GM19463 (cell line): Measurements from ENCODE around the gene TSTD1.
"Not testable (repeated sequence)": the region's sequence is repeated elsewhere in the genome, so short reads cannot be mapped to it uniquely, and the experiment has no call there.

ENCODE experiments used
- ATAC-seq: cut with Tn5 transposase; IDR thresholded peaks from one replicate; pipeline ENCODE4 v1.9.1; 2021; ENCODE audit warnings: mild to moderate bottlenecking, moderate library complexity; ENCODE audit not compliant: unreplicated experiment

TSTD1 gene

GRCh38 chr1:161037661-161038522 is 872 bp downstream of the TSTD1 start:
- ATAC-seq, result no peak

GRCh38 chr1:161033751-161034150 is 5.0 kb downstream of the TSTD1 start:
- ATAC-seq, result no peak

DNA sequence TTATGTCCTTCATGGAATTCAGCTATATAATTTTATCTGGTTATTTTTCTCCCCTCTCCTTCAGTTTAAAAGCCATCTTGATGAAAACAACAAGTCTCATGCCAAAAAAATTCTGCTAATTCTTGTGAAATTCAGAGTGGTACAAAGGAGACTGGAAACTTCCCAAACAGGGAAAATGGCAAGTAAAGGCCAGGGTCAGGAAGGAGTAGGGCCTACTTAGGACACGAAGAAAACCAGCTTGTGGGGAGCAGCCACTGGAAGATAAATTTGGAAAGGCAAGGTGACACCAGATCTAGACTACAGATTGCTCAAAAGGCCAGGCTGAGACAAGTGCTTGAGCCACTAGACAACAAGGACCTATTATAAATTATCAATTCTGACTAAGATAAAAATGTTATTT is 6.4 kb downstream of the TSTD1 start:
- no peak for ATAC-seq

DNA sequence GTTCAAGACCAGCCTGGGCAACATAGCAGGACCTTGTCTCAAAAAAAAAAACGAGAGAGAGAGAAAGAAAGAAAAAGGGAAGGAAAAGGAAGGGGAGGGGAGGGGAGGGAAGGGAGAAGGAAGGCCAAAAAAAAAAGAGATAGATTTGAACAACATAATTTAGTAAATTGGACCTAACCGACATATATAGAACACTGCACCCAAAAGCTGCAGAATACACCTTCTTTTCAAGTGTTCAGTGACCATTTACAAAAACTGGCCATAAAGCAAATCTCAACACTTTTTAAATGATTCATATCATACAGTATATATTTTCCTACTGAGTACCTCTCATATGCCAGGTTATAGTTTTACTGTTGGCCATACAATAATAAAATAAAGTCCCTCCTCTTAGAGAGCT is 6.9 kb downstream of the TSTD1 start:
- no peak for ATAC-seq

GRCh38 chr1:161029466-161029865 is 9.3 kb downstream of the TSTD1 start:
- not testable (repeated sequence) for ATAC-seq

GRCh38 chr1:161026954-161027353 is 11.8 kb downstream of the TSTD1 start:
- not testable (repeated sequence) for ATAC-seq

DNA sequence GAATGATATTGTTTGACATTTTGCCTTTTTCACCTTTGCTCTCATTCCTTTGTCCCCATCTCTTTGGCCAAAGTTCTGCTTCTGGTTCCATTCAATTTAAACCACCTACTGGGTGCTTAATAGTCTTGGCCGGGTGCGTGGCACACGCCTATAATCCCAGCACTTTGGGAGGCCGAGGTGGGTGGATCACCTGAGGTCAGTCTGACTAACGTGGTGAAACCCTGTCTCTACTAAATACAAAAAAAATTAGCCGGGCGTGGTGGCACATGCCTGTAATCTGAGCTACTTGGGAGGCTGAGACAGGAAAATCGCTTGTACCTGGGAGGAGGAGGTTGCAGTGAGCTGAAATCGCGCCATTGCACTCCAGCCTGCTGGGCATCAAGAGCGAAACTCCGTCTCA is 16.3 kb downstream of the TSTD1 start:
- ATAC-seq, result not testable (repeated sequence)

GRCh38 chr1:161021970-161022353 is 16.8 kb downstream of the TSTD1 start:
- ATAC-seq, result no peak

GRCh38 chr1:161021165-161021969 is 17.4 kb downstream of the TSTD1 start:
- peak; percentile 91 for ATAC-seq

- peak; percentile 35 for ATAC-seq
These were observed 18.1 kb downstream of the TSTD1 start, which contains the start of gene F11R for GRCh38 chr1:161020509-161021164. F11R (minus strand) TSS chr1:161021152; CDS start chr1:161021073, 79 bp downstream.

DNA sequence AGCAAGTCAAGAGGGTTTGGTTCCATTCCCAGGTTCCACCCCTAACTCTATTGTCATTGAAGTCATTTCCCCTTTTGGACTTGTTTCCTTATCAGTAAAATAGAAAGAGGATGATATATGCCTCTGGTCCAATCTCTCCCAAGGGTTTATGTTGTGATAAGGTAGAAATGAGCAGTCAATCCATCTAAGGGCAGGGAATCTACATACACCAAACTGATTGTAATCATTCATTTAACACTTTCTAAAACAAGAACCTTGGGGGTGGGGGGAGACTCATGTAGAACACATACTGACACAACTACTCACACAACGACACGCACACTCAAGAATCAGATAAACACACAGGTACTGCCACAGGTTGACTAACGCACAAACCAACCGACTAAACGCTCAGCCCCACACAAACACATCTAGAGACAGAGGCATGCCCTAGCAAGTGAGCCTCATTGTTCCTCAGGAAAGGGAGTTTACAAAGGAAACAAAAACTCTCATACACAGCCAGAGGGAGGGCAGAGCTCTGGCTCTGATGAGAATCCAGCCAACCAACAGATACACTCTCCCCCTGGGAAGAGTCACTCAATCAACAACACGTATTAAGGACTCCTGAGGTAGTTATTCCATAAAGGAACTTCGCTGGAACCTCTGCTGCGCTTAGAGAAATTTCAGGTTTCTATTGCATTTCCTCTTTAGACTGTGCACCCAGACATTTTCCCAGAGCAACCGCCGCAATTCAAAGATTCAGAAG is 18.8 kb downstream of the TSTD1 start:
- ATAC-seq, result no peak

DNA sequence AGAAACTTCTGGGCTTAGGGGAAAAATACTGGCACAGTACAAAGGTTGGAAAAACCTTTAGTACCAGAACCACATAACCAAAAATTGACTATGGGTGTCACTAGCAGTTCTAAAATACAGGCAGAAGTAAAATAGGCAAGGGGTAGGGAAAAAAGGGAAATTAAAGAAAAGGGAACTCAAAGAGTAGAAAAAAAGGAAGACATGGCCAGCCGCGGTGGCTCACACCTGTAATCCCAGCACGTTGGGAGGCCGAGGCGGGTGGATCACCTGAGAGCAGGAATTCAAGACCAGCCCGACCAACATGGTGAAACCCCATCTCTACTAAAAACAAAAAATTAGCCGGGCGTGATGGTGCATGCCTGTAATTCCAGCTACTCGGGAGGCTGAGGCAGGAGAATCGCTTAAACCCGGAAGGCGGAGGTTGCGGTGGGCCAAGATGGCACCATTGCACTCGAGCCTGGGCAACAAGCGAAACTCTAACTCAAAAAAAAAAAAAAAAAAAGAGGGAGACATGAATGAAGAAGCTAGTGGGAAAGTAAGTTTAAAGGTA is 19.6 kb downstream of the TSTD1 start:
- not testable (repeated sequence) for ATAC-seq

DNA sequence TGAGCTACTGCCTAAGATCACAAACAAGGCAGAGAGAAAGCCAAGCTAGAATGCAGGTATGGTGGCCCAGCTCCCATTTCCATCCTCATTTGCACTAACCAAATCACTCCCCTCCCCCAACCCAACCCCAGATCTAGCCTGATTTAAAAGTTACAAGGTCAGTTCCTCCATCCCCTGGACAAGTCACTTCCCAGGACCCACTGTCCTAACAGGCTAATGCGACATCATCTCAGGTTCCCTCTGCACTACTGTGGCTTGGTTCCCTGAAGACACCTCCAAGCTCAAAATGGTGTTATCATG is 20.2 kb downstream of the TSTD1 start:
- ATAC-seq, result no peak

GRCh38 chr1:161017756-161018630 is 20.8 kb downstream of the TSTD1 start:
- no peak for ATAC-seq

DNA sequence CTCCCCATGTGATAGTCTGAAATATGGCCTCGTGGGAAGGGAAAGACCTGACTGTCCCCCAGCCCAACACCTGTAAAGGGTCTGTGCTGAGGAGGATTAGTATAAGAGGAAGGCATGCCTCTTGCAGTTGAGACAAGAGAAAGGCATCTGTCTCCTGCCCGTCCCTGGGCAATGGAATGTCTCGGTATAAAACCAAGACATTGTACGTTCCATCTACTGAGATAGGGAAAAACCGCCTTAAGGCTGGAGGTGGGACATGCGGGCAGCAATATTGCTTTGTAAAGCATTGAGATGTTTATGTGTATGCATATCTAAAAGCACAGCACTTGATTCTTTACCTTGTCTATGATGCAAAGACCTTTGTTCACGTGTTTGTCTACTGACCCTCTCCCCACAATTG is 21.6 kb downstream of the TSTD1 start:
- ATAC-seq, result not testable (repeated sequence)

- ATAC-seq, result not testable (repeated sequence)
These were observed 22.1 kb downstream of the TSTD1 start for GRCh38 chr1:161016683-161017082.

GRCh38 chr1:161013488-161014230 is 25.1 kb downstream of the TSTD1 start:
- peak; percentile 87 for ATAC-seq

DNA sequence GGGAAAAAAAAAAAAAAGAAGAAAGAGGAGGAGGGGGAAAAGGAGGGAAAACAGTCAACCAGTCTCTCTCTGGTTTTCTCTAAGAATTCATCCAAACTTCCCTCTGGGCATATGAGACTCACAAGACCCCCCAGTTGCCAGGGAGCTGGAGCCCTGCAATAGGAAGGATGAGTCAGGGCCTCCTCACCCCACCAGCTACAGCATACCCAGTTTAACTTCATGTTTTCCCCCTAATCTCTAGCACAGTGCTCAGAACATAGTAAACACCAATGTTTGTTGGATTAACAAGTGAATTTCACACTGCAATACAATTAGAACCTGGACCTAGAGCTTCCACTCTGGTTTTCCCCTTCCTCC is 25.7 kb downstream of the TSTD1 start:
- peak; percentile 21 for ATAC-seq

- ATAC-seq, result no peak
These were observed 26.3 kb downstream of the TSTD1 start for GRCh38 chr1:161012420-161012819.
